ENCODE data around the gene CAMP.

The CAMP gene

GRCh38 chr3:48267782-48268181 lies 44.5 kb downstream of the CAMP start:
- Histone ChIP-seq H2BK15ac (ENCODE audit: low read depth, poor library complexity, severe bottlenecking) (no peak overlapping the region), H4K8ac (ENCODE audit: low read length) (no peak overlapping the region), H3K14ac (ENCODE audit: low read length in 2 of 2) (no peak overlapping the region), H3K23ac (ENCODE audit: low read length in 2 of 2) (no peak overlapping the region), H3K4me1 (ENCODE audit: control insufficient read depth, insufficient read depth, low read depth, low read length) (no peaks in the 10 kb centered on the region), H3K27me3 (ENCODE audit: control insufficient read depth in 1 of 2, insufficient read depth in 1 of 2, low read length in 2 of 2) (no peaks in the 10 kb centered on the region), H3K9me3 (ENCODE audit: control insufficient read depth, low read length) (no peaks in the 10 kb centered on the region), H3K4me2 (ENCODE audit: low read length, poor library complexity, severe bottlenecking) (no peak overlapping the region), H3K36me3 (ENCODE audit: control insufficient read depth in 1 of 2, insufficient read depth in 2 of 2, low read depth in 1 of 2, low read length in 2 of 2) (peaks cover 25 to 28% of the 10 kb centered on the region in 2 experiments), H2AFZ (ENCODE audit: low read depth, low read length) (no peak overlapping the region), H2BK120ac (ENCODE audit: low read depth, low read length) (no peak overlapping the region), H4K91ac (ENCODE audit: low read length) (no peak overlapping the region), H2BK12ac (ENCODE audit: low read length in 2 of 2) (no peak overlapping the region), H3K27ac (ENCODE audit: low read length, poor library complexity, severe bottlenecking) (no peak overlapping the region), H3K9ac (ENCODE audit: low read length) (no peak overlapping the region), H2AK5ac (ENCODE audit: low read length, severe bottlenecking) (no peak overlapping the region), H3K4me3 (ENCODE audit: insufficient read depth in 1 of 2, low read depth in 1 of 2, low read length in 2 of 2) (no peak overlapping the region), H3K4ac (ENCODE audit: low read depth in 1 of 2, low read length in 2 of 2) (no peak overlapping the region), H2BK5ac (ENCODE audit: low read depth, low read length, poor library complexity, severe bottlenecking) (no peak overlapping the region), H3K18ac (ENCODE audit: low read depth in 1 of 2, low read length in 2 of 2) (no peak overlapping the region), H3K79me1 (replicated peaks; ENCODE audit: low read length, poor library complexity, severe bottlenecking) (no peaks in the 10 kb centered on the region)
- 97% methylated on average over 2 of the region's 2 CpGs for WGBS
- DNase-seq: no peak

GRCh38 chr3:48268381-48268935 lies 45.2 kb downstream of the CAMP start:
- no peak overlapping the region for H3K4ac ChIP-seq (ENCODE audit: low read depth in 1 of 2, low read length in 2 of 2)
- DNase-seq: no peak
- H2BK12ac ChIP-seq (ENCODE audit: low read length in 2 of 2): no peak overlapping the region
- peak overlapping the region; percentile 48 for H3K9ac ChIP-seq (ENCODE audit: low read length)
- no peak overlapping the region for H3K18ac ChIP-seq (ENCODE audit: low read depth in 1 of 2, low read length in 2 of 2)
- no peak overlapping the region for H3K4me3 ChIP-seq (ENCODE audit: insufficient read depth in 1 of 2, low read depth in 1 of 2, low read length in 2 of 2)
- peaks cover 24 to 25% of the 10 kb centered on the region in 2 experiments for H3K36me3 ChIP-seq (ENCODE audit: control insufficient read depth in 1 of 2, insufficient read depth in 2 of 2, low read depth in 1 of 2, low read length in 2 of 2)
- H3K4me1 ChIP-seq (ENCODE audit: control insufficient read depth, insufficient read depth, low read depth, low read length): no peaks in the 10 kb centered on the region
- H4K91ac ChIP-seq (ENCODE audit: low read length): no peak overlapping the region
- WGBS: 97% methylated on average over 6 of the region's 13 CpGs
- no peak overlapping the region for H3K27ac ChIP-seq (ENCODE audit: low read length, poor library complexity, severe bottlenecking)
- H2BK120ac ChIP-seq (ENCODE audit: low read depth, low read length): no peak overlapping the region
- no peak overlapping the region for H2AFZ ChIP-seq (ENCODE audit: low read depth, low read length)
- H3K14ac ChIP-seq (ENCODE audit: low read length in 2 of 2): no peak overlapping the region
- no peak overlapping the region for H2AK5ac ChIP-seq (ENCODE audit: low read length, severe bottlenecking)
- no peaks in the 10 kb centered on the region for H3K27me3 ChIP-seq (ENCODE audit: control insufficient read depth in 1 of 2, insufficient read depth in 1 of 2, low read length in 2 of 2)
- H3K9me3 ChIP-seq (ENCODE audit: control insufficient read depth, low read length): no peaks in the 10 kb centered on the region
- no peak overlapping the region for H2BK5ac ChIP-seq (ENCODE audit: low read depth, low read length, poor library complexity, severe bottlenecking)
- no peaks in the 10 kb centered on the region for H3K79me1 ChIP-seq (replicated peaks; ENCODE audit: low read length, poor library complexity, severe bottlenecking)
- H4K8ac ChIP-seq (ENCODE audit: low read length): no peak overlapping the region
- H3K23ac ChIP-seq (ENCODE audit: low read length in 2 of 2): no peak overlapping the region
- no peak overlapping the region for H3K4me2 ChIP-seq (ENCODE audit: low read length, poor library complexity, severe bottlenecking)
- H2BK15ac ChIP-seq (ENCODE audit: low read depth, poor library complexity, severe bottlenecking): no peak overlapping the region

- H2BK12ac ChIP-seq (ENCODE audit: low read length in 2 of 2): no peak overlapping the region
- peaks cover 19 to 25% of the 10 kb centered on the region in 2 experiments for H3K36me3 ChIP-seq (ENCODE audit: control insufficient read depth in 1 of 2, insufficient read depth in 2 of 2, low read depth in 1 of 2, low read length in 2 of 2)
- H3K9ac ChIP-seq (ENCODE audit: low read length): peak overlapping the region; percentile 48
- H3K18ac ChIP-seq (ENCODE audit: low read depth in 1 of 2, low read length in 2 of 2): no peak overlapping the region
- H3K4me1 ChIP-seq (ENCODE audit: control insufficient read depth, insufficient read depth, low read depth, low read length): no peaks in the 10 kb centered on the region
- no peak overlapping the region for H2BK120ac ChIP-seq (ENCODE audit: low read depth, low read length)
- peak overlapping the region in 1 of 2 experiments; percentile 5 for H3K4me3 ChIP-seq (ENCODE audit: insufficient read depth in 1 of 2, low read depth in 1 of 2, low read length in 2 of 2)
- no peak overlapping the region for H3K4me2 ChIP-seq (ENCODE audit: low read length, poor library complexity, severe bottlenecking)
- no peaks in the 10 kb centered on the region for H3K27me3 ChIP-seq (ENCODE audit: control insufficient read depth in 1 of 2, insufficient read depth in 1 of 2, low read length in 2 of 2)
- no peak overlapping the region for H2AFZ ChIP-seq (ENCODE audit: low read depth, low read length)
- DNase-seq: no peak
- 97% methylated on average over 21 of the region's 23 CpGs for WGBS
- H3K27ac ChIP-seq (ENCODE audit: low read length, poor library complexity, severe bottlenecking): no peak overlapping the region
- no peak overlapping the region for H4K91ac ChIP-seq (ENCODE audit: low read length)
- no peaks in the 10 kb centered on the region for H3K79me1 ChIP-seq (replicated peaks; ENCODE audit: low read length, poor library complexity, severe bottlenecking)
- no peak overlapping the region for H2BK15ac ChIP-seq (ENCODE audit: low read depth, poor library complexity, severe bottlenecking)
- no peak overlapping the region for H2AK5ac ChIP-seq (ENCODE audit: low read length, severe bottlenecking)
- no peak overlapping the region for H3K4ac ChIP-seq (ENCODE audit: low read depth in 1 of 2, low read length in 2 of 2)
- no peaks in the 10 kb centered on the region for H3K9me3 ChIP-seq (ENCODE audit: control insufficient read depth, low read length)
- H3K14ac ChIP-seq (ENCODE audit: low read length in 2 of 2): no peak overlapping the region
- H2BK5ac ChIP-seq (ENCODE audit: low read depth, low read length, poor library complexity, severe bottlenecking): no peak overlapping the region
- no peak overlapping the region for H4K8ac ChIP-seq (ENCODE audit: low read length)
- H3K23ac ChIP-seq (ENCODE audit: low read length in 2 of 2): no peak overlapping the region
Observed at GRCh38 chr3:48268936-48269561, 45.8 kb downstream of the CAMP start.

GRCh38 chr3:48269592-48269991 lies 46.3 kb downstream of the CAMP start:
- Histone ChIP-seq H3K4me1 (ENCODE audit: control insufficient read depth, insufficient read depth, low read depth, low read length) (peaks cover 2% of the 10 kb centered on the region), H4K91ac (ENCODE audit: low read length) (no peak overlapping the region)

More at GRCh38 chr3:48269592-48269991, 46.3 kb downstream of the CAMP start:
- Histone ChIP-seq H2BK120ac (ENCODE audit: low read depth, low read length) (no peak overlapping the region), H3K23ac (ENCODE audit: low read length in 2 of 2) (no peak overlapping the region), H3K9me3 (ENCODE audit: control insufficient read depth, low read length) (no peaks in the 10 kb centered on the region), H3K4me3 (ENCODE audit: insufficient read depth in 1 of 2, low read depth in 1 of 2, low read length in 2 of 2) (no peak overlapping the region), H3K36me3 (ENCODE audit: control insufficient read depth in 1 of 2, insufficient read depth in 2 of 2, low read depth in 1 of 2, low read length in 2 of 2) (peaks cover 19 to 21% of the 10 kb centered on the region in 2 experiments), H3K27me3 (ENCODE audit: control insufficient read depth in 1 of 2, insufficient read depth in 1 of 2, low read length in 2 of 2) (no peaks in the 10 kb centered on the region), H2BK12ac (ENCODE audit: low read length in 2 of 2) (no peak overlapping the region), H3K18ac (ENCODE audit: low read depth in 1 of 2, low read length in 2 of 2) (no peak overlapping the region), H3K79me1 (replicated peaks; ENCODE audit: low read length, poor library complexity, severe bottlenecking) (no peaks in the 10 kb centered on the region), H2AFZ (ENCODE audit: low read depth, low read length) (no peak overlapping the region), H3K14ac (ENCODE audit: low read length in 2 of 2) (no peak overlapping the region), H2AK5ac (ENCODE audit: low read length, severe bottlenecking) (no peak overlapping the region), H2BK5ac (ENCODE audit: low read depth, low read length, poor library complexity, severe bottlenecking) (no peak overlapping the region), H3K9ac (ENCODE audit: low read length) (peak overlapping the region; percentile 48), H2BK15ac (ENCODE audit: low read depth, poor library complexity, severe bottlenecking) (no peak overlapping the region), H3K4me2 (ENCODE audit: low read length, poor library complexity, severe bottlenecking) (no peak overlapping the region), H3K27ac (ENCODE audit: low read length, poor library complexity, severe bottlenecking) (no peak overlapping the region), H3K4ac (ENCODE audit: low read depth in 1 of 2, low read length in 2 of 2) (no peak overlapping the region), H4K8ac (ENCODE audit: low read length) (no peak overlapping the region)
- WGBS: 99% methylated on average over 8 of the region's 8 CpGs
- no peak for DNase-seq
